Mesendoderm (in vitro differentiated cells): Measurements from ENCODE around the gene ARID3A.

ENCODE experiments used
- DNase-seq: peaks from one replicate; pipeline ENCODE4 v3.0.0; 2013
- H2AK5ac ChIP-seq: 2 replicates; pipeline ENCODE4 v1.6.1; 2013; ENCODE audit warnings: low read length, inconsistent platforms
- H2BK120ac ChIP-seq: 2 replicates; pipeline ENCODE4 v1.6.1; 2013; ENCODE audit warnings: low read depth, mild to moderate bottlenecking, low read length, moderate library complexity, mixed read lengths
- H2BK15ac ChIP-seq: replicated peaks from 2 replicates; pipeline ENCODE4 v1.6.1; 2013; ENCODE audit warnings: low read depth, mild to moderate bottlenecking, moderate library complexity
- H2BK5ac ChIP-seq: 2 replicates; pipeline ENCODE4 v1.6.1; 2013; ENCODE audit warnings: low read length, inconsistent platforms
- H3K18ac ChIP-seq: 2 replicates; pipeline ENCODE4 v1.6.1; 2013; ENCODE audit warnings: mild to moderate bottlenecking, low read length, mixed read lengths
- H3K23ac ChIP-seq: one replicate; pipeline ENCODE4 v1.6.1; 2013; ENCODE audit warnings: low read length
- H3K27ac ChIP-seq: 2 replicates; pipeline ENCODE4 v1.5.1; 2013; ENCODE audit warnings: low read depth, mild to moderate bottlenecking, inconsistent platforms, low read length, moderate library complexity
- H3K27me3 ChIP-seq: 2 replicates; pipeline ENCODE4 v1.6.1; 2013; ENCODE audit warnings: low read length, control low read depth, mild to moderate bottlenecking, inconsistent platforms; ENCODE audit not compliant: insufficient read depth, poor library complexity
- H3K36me3 ChIP-seq: 2 replicates; pipeline ENCODE4 v1.6.1; 2013; ENCODE audit warnings: low read length, inconsistent platforms; ENCODE audit not compliant: control insufficient read depth, insufficient read depth
- H3K4ac ChIP-seq: one replicate; pipeline ENCODE4 v1.6.1; 2013; ENCODE audit warnings: low read depth, mild to moderate bottlenecking, low read length, moderate library complexity
- H3K4me1 ChIP-seq: 2 replicates; pipeline ENCODE4 v1.6.1; 2013; ENCODE audit warnings: low read depth, low read length, inconsistent platforms; ENCODE audit not compliant: control insufficient read depth
- H3K4me2 ChIP-seq: 2 replicates; pipeline ENCODE4 v1.6.1; 2013; ENCODE audit warnings: low read length
- H3K4me3 ChIP-seq: 2 replicates; pipeline ENCODE4 v1.5.1; 2013; ENCODE audit warnings: mild to moderate bottlenecking, low read length
- H3K56ac ChIP-seq: one replicate; pipeline ENCODE4 v1.6.1; 2013; ENCODE audit warnings: low read length
- H3K79me1 ChIP-seq: 2 replicates; pipeline ENCODE4 v1.6.1; 2013; ENCODE audit warnings: low read length, inconsistent platforms
- H3K79me2 ChIP-seq: 2 replicates; pipeline ENCODE4 v1.6.1; 2013; ENCODE audit warnings: mild to moderate bottlenecking, low read length; ENCODE audit not compliant: control insufficient read depth, insufficient read depth
- H3K9ac ChIP-seq: 2 replicates; pipeline ENCODE4 v1.6.1; 2013; ENCODE audit warnings: low read length, inconsistent platforms
- H4K5ac ChIP-seq: one replicate; pipeline ENCODE4 v1.6.1; 2013; ENCODE audit warnings: low read length
- H4K8ac ChIP-seq: one replicate; pipeline ENCODE4 v1.6.1; 2013; ENCODE audit warnings: low read depth, mild to moderate bottlenecking, control low read depth, low read length, moderate library complexity
- WGBS: extraction: QIAGEN DNeasy Blood & Tissue Kit; methylation state at CpG from one replicate; pipeline ENCODE4 v1.1.7; 2013; ENCODE audit warnings: low lambda C conversion rate, missing lambda C conversion rate; ENCODE audit not compliant: insufficient coverage; ENCODE audit errors: extremely low coverage; 5-methylcytosine and 5-hydroxymethylcytosine counted together

The ARID3A gene

DNA sequence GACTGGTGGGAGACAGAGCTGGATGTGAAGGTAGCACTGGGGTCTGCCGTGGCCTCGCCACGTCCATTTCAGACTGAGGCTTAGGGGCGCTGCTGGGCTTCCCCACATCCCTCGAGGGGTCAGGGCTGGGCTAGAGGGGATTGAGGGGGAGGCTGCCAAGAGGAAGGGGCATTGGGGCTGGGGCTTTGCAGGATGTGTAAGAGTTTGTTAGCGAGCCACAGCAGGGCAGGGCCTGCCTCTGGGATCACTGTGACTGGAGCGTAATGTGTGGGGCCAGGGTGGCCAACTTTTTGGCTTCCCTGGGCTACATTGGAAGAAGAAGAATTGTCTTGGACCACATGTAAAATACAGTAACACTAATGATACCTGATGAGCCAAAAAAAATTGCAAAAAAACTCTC is 14.1 kb downstream of the ARID3A start:
- Histone ChIP-seq H3K79me1 (peaks cover 10% of the 10 kb centered on the region), H3K9ac (no peak overlapping the region), H3K36me3 (peaks cover 13% of the 10 kb centered on the region), H3K79me2 (peaks cover 65% of the 10 kb centered on the region), H3K4ac (no peak overlapping the region), H2BK120ac (no peak overlapping the region), H3K27me3 (no peaks in the 10 kb centered on the region), H3K27ac (no peak overlapping the region), H2BK15ac (no peak overlapping the region), H3K56ac (no peak overlapping the region), H4K8ac (no peak overlapping the region), H4K5ac (no peak overlapping the region), H3K4me3 (no peak overlapping the region), H3K18ac (no peak overlapping the region), H3K4me1 (no peaks in the 10 kb centered on the region), H3K23ac (no peak overlapping the region), H2BK5ac (no peak overlapping the region), H3K4me2 (no peak overlapping the region), H2AK5ac (no peak overlapping the region)
- WGBS, result no CpG with 5 or more reads among the region's 7 CpGs
- DNase-seq, result no peak

DNA sequence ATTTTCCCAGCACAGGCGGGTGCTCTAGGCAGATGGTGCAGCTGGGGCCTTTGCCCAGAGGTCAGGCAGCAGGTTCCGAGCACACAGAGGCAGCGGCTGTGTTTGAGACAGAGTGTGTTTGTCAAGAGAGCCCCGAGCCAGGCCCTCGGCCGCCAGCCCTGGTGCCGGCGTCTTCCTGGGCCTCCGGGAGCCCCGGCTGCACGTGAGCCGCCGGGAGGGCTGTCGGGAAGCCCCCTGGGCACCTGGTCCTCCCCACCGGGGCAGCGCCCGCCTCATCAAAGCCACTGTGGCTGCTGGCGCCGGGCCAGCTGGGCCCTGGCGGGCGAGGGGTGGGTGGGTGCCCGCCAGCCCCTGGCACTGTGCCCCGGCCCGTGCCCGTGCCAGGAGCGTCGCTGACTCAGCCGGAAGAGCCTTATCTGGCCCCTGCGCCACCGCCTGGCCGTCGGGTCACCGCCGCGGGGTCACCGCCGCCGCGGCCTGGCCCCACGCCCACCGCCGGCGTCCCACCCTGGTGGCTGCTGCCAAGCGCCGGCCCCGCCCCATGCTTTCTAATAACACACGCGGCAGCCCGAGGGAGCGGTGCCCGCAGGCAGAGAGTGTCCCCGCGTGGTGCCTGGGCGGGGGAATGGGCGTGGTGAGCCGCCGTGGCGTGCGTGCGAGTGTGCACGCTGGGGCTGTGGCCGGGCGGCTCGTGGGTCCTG is 14.9 kb downstream of the ARID3A start:
- no peak overlapping the region for H3K56ac ChIP-seq
- peaks cover 68% of the 10 kb centered on the region for H3K79me2 ChIP-seq
- no peak overlapping the region for H4K5ac ChIP-seq
- peaks cover 12% of the 10 kb centered on the region for H3K36me3 ChIP-seq
- H3K9ac ChIP-seq, result no peak overlapping the region
- DNase-seq, result no peak
- no peak overlapping the region for H2BK15ac ChIP-seq
- no peak overlapping the region for H3K4ac ChIP-seq
- no peak overlapping the region for H2BK120ac ChIP-seq
- H3K23ac ChIP-seq, result no peak overlapping the region
- no peak overlapping the region for H3K4me3 ChIP-seq
- no peak overlapping the region for H3K4me2 ChIP-seq
- H3K18ac ChIP-seq, result no peak overlapping the region
- no peak overlapping the region for H4K8ac ChIP-seq
- no peaks in the 10 kb centered on the region for H3K27me3 ChIP-seq
- H3K27ac ChIP-seq, result no peak overlapping the region
- no peak overlapping the region for H2BK5ac ChIP-seq
- WGBS, result no CpG with 5 or more reads among the region's 64 CpGs
- H2AK5ac ChIP-seq, result no peak overlapping the region
- peaks cover 15% of the 10 kb centered on the region for H3K79me1 ChIP-seq
- no peaks in the 10 kb centered on the region for H3K4me1 ChIP-seq

DNA sequence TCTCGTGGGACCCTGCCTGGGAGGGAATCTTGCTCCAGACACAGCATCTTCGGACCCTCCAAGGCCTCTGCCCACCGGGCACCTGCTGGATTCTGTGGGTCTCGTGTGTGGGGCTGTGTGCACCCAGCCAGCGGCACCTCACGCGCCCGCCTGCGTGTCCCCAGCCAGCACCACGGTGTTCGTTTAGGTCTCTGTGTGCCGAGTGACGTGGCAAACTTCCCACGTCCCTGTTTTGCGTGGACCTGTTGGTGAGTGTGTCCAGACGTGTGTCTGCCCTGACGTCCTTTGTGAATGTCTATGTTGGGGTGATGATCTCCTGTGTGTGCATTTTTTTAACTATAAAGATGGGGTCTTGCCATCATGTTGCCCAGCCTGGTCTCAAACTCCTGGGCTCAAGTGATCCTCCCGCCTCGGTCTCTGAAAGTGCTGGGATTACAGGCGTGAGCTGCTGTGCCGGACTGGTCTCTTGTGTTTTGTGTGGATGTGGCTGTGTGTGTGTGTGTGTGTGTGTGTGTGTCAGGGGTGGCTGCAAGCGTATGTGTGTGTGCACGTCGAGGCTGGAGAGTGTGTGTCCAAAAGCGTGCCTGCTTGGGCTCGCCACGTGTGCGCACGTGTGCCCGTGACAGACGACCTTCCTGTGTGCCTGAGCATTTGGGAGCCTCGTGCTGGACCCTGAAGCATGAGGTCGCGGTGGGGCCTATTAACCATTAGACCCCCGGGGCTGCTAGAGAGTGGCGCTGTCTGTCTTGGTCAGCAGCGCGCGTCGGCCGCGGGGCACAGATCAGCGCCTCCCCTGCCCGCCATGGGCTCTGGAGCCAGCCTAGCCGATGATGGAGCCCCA is 15.7 kb downstream of the ARID3A start:
- no peak overlapping the region for H2BK120ac ChIP-seq
- H4K5ac ChIP-seq, result no peak overlapping the region
- peaks cover 64% of the 10 kb centered on the region for H3K79me2 ChIP-seq
- no CpG with 5 or more reads among the region's 45 CpGs for WGBS
- no peak overlapping the region for H2BK5ac ChIP-seq
- no peak overlapping the region for H3K4ac ChIP-seq
- no peak overlapping the region for H3K4me2 ChIP-seq
- H3K56ac ChIP-seq, result no peak overlapping the region
- H3K36me3 ChIP-seq, result peaks cover 12% of the 10 kb centered on the region
- no peak for DNase-seq
- no peak overlapping the region for H3K23ac ChIP-seq
- no peak overlapping the region for H3K18ac ChIP-seq
- no peak overlapping the region for H3K4me3 ChIP-seq
- no peaks in the 10 kb centered on the region for H3K4me1 ChIP-seq
- no peak overlapping the region for H3K9ac ChIP-seq
- H4K8ac ChIP-seq, result no peak overlapping the region
- H3K27ac ChIP-seq, result no peak overlapping the region
- H3K79me1 ChIP-seq, result peaks cover 16% of the 10 kb centered on the region
- no peak overlapping the region for H2BK15ac ChIP-seq
- H3K27me3 ChIP-seq, result no peaks in the 10 kb centered on the region
- no peak overlapping the region for H2AK5ac ChIP-seq

DNA sequence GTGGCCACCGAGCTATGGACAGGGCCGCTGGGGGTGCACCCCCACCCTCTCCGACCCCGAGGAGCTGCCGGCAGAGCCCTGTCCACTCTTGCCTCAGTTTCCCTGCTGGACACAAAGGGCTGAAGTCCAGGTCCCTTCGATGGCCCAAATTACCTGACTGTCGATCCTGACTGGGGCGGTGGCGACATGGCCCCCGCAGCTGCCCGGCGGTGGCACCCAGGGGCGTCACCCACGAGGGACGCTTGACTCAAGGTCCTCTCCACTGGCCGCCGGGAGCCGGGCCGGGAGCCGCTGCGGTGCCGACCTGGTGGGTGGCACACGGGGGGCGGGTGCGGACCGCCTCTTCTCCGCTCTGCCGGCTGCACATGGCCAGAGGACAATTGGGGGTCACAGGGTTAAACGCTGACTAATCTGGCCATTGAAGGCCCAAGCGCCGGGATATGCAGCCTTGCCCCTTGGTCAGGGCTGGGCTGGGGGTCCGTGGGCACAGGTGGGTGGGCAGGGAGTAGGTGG is 16.4 kb downstream of the ARID3A start:
- H3K18ac ChIP-seq, result no peak overlapping the region
- H3K4me1 ChIP-seq, result no peaks in the 10 kb centered on the region
- no peaks in the 10 kb centered on the region for H3K27me3 ChIP-seq
- H4K8ac ChIP-seq, result no peak overlapping the region
- no peak overlapping the region for H3K27ac ChIP-seq
- peaks cover 63% of the 10 kb centered on the region for H3K79me2 ChIP-seq
- peaks cover 11% of the 10 kb centered on the region for H3K36me3 ChIP-seq
- H4K5ac ChIP-seq, result no peak overlapping the region
- no peak overlapping the region for H3K56ac ChIP-seq
- H3K4me3 ChIP-seq, result no peak overlapping the region
- no peak for DNase-seq
- no peak overlapping the region for H3K23ac ChIP-seq
- no peak overlapping the region for H3K9ac ChIP-seq
- no peak overlapping the region for H3K4me2 ChIP-seq
- no peak overlapping the region for H3K4ac ChIP-seq
- WGBS, result no CpG with 5 or more reads among the region's 32 CpGs
- H2BK15ac ChIP-seq, result no peak overlapping the region
- no peak overlapping the region for H2AK5ac ChIP-seq
- no peak overlapping the region for H2BK120ac ChIP-seq
- peaks cover 17% of the 10 kb centered on the region for H3K79me1 ChIP-seq
- no peak overlapping the region for H2BK5ac ChIP-seq

DNA sequence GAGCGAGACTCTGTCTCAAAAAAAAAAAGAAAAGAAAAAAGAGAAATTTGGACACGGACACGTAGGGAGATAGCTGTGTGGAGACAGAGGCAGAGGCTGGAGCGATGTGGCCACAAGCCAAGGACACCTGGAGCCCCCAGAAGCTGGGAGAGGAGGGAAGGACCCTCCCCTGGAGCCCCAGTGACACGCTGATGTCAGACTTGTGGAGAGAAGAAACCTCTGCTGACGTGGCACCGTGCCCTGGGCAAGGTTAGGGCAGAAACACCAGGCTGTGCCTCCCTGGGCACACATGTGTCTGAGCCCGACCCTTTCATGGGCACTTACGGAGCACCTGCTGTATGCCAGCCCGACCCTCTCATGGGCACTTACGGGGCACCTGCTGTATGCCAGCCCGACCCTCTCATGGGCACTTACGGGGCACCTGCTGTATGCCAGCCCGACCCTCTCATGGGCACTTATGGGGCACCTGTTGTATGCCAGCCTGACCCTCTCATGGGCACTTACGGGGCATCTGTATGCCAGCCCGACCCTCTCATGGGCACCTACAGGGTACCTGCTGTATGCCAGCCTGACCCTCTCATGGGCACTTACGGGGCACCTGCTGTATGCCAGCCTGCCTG is 17.8 kb downstream of the ARID3A start:
- WGBS, result no CpG with 5 or more reads among the region's 17 CpGs
- H2BK5ac ChIP-seq, result no peak overlapping the region
- H4K5ac ChIP-seq, result no peak overlapping the region
- H3K79me2 ChIP-seq, result peaks cover 55% of the 10 kb centered on the region
- no peak overlapping the region for H3K23ac ChIP-seq
- H3K9ac ChIP-seq, result no peak overlapping the region
- no peak overlapping the region for H2BK15ac ChIP-seq
- H3K4me2 ChIP-seq, result no peak overlapping the region
- peaks cover 6% of the 10 kb centered on the region for H3K36me3 ChIP-seq
- H3K18ac ChIP-seq, result no peak overlapping the region
- H2BK120ac ChIP-seq, result no peak overlapping the region
- no peak overlapping the region for H3K4me3 ChIP-seq
- H3K27ac ChIP-seq, result no peak overlapping the region
- H3K4me1 ChIP-seq, result no peaks in the 10 kb centered on the region
- peaks cover 18% of the 10 kb centered on the region for H3K79me1 ChIP-seq
- no peak overlapping the region for H3K56ac ChIP-seq
- H3K27me3 ChIP-seq, result no peaks in the 10 kb centered on the region
- H4K8ac ChIP-seq, result no peak overlapping the region
- H3K4ac ChIP-seq, result no peak overlapping the region
- no peak overlapping the region for H2AK5ac ChIP-seq
- DNase-seq, result no peak
